ENCODE data around the gene ZNF646. TPM values are rescaled to one million over a fixed set of nuclear protein-coding genes. Genes with fewer than 3 reads are reported as not detected.

The ZNF646 gene
- polyA plus RNA-seq, 1 experiment, result 4.2 TPM

- Histone ChIP-seq H3K36me3 (ENCODE audit: control insufficient read depth, insufficient read depth, low read length) (peaks cover 37% of the 10 kb centered on the region), H3K27me3 (ENCODE audit: control insufficient read depth, insufficient read depth, low read length) (no peaks in the 10 kb centered on the region), H3K4me3 (ENCODE audit: low read depth, low read length) (no peak overlapping the region)
- TF ChIP-seq, protein P1, sequence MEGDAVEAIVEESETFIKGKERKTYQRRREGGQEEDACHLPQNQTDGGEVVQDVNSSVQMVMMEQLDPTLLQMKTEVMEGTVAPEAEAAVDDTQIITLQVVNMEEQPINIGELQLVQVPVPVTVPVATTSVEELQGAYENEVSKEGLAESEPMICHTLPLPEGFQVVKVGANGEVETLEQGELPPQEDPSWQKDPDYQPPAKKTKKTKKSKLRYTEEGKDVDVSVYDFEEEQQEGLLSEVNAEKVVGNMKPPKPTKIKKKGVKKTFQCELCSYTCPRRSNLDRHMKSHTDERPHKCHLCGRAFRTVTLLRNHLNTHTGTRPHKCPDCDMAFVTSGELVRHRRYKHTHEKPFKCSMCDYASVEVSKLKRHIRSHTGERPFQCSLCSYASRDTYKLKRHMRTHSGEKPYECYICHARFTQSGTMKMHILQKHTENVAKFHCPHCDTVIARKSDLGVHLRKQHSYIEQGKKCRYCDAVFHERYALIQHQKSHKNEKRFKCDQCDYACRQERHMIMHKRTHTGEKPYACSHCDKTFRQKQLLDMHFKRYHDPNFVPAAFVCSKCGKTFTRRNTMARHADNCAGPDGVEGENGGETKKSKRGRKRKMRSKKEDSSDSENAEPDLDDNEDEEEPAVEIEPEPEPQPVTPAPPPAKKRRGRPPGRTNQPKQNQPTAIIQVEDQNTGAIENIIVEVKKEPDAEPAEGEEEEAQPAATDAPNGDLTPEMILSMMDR (IDR thresholded peaks at IDR 0.05; ENCODE audit: insufficient read depth, low read depth, low read length), result no peak
- no peak for DNase-seq (ENCODE audit: low read depth)
- ChIA-PET POLR2A (no interaction called here), CTCF (interaction anchor here (0.8 to 1.7 kb wide), 6 partner anchors 8 to 99 kb away, joined by 3 to 5 read pairs (median 4); partner anchors contain the start of gene STX4)
Measured at GRCh38 chr16:31042866-31043265, 31.4 kb upstream of the ZNF646 start.

GRCh38 chr16:31043352-31043751 is 30.9 kb upstream of the ZNF646 start:
- Histone ChIP-seq H3K27me3 (ENCODE audit: control insufficient read depth, insufficient read depth, low read length) (no peaks in the 10 kb centered on the region), H3K36me3 (ENCODE audit: control insufficient read depth, insufficient read depth, low read length) (peaks cover 32% of the 10 kb centered on the region), H3K4me3 (ENCODE audit: low read depth, low read length) (no peak overlapping the region)
- ChIA-PET POLR2A (no interaction called here), CTCF (interaction anchor here (1.0 to 1.7 kb wide), 3 partner anchors 10 to 60 kb away, joined by 3 to 5 read pairs (median 4); partner anchors contain the start of genes STX4, ZNF646 and ZNF668)
- DNase-seq (ENCODE audit: low read depth), result no peak
- TF ChIP-seq, protein P1 (IDR thresholded peaks at IDR 0.05; ENCODE audit: insufficient read depth, low read depth, low read length), result no peak

GRCh38 chr16:31043898-31044481 is 30.2 kb upstream of the ZNF646 start:
- ChIA-PET CTCF (interaction anchor here (1.0 to 1.7 kb wide), 2 partner anchors 11 to 30 kb away, joined by 3 to 5 read pairs; partner anchors contain the start of genes STX4, ZNF646 and ZNF668), POLR2A (no interaction called here)
- Histone ChIP-seq H3K36me3 (ENCODE audit: control insufficient read depth, insufficient read depth, low read length) (peaks cover 26% of the 10 kb centered on the region), H3K4me3 (ENCODE audit: low read depth, low read length) (no peak overlapping the region), H3K27me3 (ENCODE audit: control insufficient read depth, insufficient read depth, low read length) (no peaks in the 10 kb centered on the region)
- TF ChIP-seq, protein P1 (IDR thresholded peaks at IDR 0.05; ENCODE audit: insufficient read depth, low read depth, low read length), result no peak
- no peak for DNase-seq (ENCODE audit: low read depth)

GRCh38 chr16:31050280-31051030 is 23.8 kb upstream of the ZNF646 start:
- no peak for DNase-seq (ENCODE audit: low read depth)
- H3K4me3 ChIP-seq (ENCODE audit: low read depth, low read length), result no peak overlapping the region
- H3K27me3 ChIP-seq (ENCODE audit: control insufficient read depth, insufficient read depth, low read length), result no peaks in the 10 kb centered on the region
- ChIA-PET POLR2A (no interaction called here), CTCF (interaction anchor here (0.6 to 1.5 kb wide), 5 partner anchors 8 to 91 kb away, joined by 3 to 5 read pairs (median 4); partner anchors contain the start of gene HSD3B7)
- TF ChIP-seq, protein P1 (IDR thresholded peaks at IDR 0.05; ENCODE audit: insufficient read depth, low read depth, low read length), result no peak
- no peaks in the 10 kb centered on the region for H3K36me3 ChIP-seq (ENCODE audit: control insufficient read depth, insufficient read depth, low read length)

DNA sequence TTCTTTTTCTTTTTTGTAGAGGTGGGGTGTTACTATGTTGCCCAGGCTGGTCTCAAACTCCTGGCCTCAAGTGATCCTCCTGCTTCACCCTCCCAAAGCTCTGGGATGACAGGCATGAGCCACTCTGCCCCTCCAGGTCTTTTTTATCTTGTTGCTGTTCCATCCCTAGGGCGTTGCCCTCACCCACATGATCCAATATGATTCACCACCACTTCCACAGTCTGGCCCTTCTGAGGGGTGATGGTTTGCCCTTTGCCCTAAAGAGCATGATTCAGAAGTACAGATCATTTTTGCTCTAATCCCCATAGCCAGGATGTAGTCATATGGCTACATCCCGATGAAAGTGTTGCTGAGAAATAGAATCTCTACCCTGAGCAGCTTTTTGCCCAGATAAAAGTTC is 22.1 kb upstream of the ZNF646 start:
- ChIA-PET CTCF (no interaction called here), POLR2A (no interaction called here)
- DNase-seq (ENCODE audit: low read depth), result peak; percentile 87
- H3K4me3 ChIP-seq (ENCODE audit: low read depth, low read length), result no peak overlapping the region
- no peaks in the 10 kb centered on the region for H3K36me3 ChIP-seq (ENCODE audit: control insufficient read depth, insufficient read depth, low read length)
- TF ChIP-seq, protein P1 (IDR thresholded peaks at IDR 0.05; ENCODE audit: insufficient read depth, low read depth, low read length), result no peak
- no peaks in the 10 kb centered on the region for H3K27me3 ChIP-seq (ENCODE audit: control insufficient read depth, insufficient read depth, low read length)

All from BJ (cell line).